Subcutaneous adipose tissue (tissue), 4 donors: ENCODE results near the gene CTXND1. TPM values are rescaled to one million over a fixed set of nuclear protein-coding genes. Genes with fewer than 3 reads are reported as not detected.

Experiments
- total RNA-seq, 4 donors: library from RNA; depleted of rRNA; stranded (reverse); fragments of >200 nt; gene quantifications; one replicate each; pipeline ENCODE4 v1.1.0, GENCODE V29; 2016
- TF ChIP-seq, protein P1 (sequence below): fragments of 450-650 bp; IDR thresholded peaks from one replicate; pipeline ENCODE4 v1.5.1; 2016; ENCODE audit warnings: low read depth, mild to moderate bottlenecking, control low read depth, antibody characterized with exemption, moderate library complexity

Gene CTXND1
- total RNA-seq, 4 donors from 2014 or later = not detected

GRCh38 chr15:80182611-80183261, 69.3 kb downstream of the CTXND1 start:
- TF ChIP-seq, protein P1, sequence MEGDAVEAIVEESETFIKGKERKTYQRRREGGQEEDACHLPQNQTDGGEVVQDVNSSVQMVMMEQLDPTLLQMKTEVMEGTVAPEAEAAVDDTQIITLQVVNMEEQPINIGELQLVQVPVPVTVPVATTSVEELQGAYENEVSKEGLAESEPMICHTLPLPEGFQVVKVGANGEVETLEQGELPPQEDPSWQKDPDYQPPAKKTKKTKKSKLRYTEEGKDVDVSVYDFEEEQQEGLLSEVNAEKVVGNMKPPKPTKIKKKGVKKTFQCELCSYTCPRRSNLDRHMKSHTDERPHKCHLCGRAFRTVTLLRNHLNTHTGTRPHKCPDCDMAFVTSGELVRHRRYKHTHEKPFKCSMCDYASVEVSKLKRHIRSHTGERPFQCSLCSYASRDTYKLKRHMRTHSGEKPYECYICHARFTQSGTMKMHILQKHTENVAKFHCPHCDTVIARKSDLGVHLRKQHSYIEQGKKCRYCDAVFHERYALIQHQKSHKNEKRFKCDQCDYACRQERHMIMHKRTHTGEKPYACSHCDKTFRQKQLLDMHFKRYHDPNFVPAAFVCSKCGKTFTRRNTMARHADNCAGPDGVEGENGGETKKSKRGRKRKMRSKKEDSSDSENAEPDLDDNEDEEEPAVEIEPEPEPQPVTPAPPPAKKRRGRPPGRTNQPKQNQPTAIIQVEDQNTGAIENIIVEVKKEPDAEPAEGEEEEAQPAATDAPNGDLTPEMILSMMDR = no peak

DNA sequence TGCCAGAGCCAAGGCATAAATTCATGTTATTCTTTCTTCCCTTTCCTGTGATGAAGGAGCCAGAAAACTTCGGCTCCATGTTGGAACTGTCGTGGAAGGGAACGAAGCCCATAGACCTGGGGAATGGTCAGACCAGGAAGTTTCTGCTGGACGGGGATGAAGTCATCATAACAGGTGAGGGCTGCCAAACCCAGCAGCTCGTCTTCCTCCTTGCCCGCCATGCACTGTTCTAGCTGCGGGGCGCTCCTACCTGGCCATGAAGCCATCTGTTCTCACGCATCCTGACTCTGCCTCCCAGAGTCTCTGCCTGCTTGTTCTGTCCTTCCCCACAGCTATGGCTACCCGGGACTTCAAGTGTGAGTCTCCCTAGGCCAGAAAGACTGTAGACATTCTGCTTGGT, 71.0 kb downstream of the CTXND1 start:
- TF ChIP-seq, protein P1 = no peak

DNA sequence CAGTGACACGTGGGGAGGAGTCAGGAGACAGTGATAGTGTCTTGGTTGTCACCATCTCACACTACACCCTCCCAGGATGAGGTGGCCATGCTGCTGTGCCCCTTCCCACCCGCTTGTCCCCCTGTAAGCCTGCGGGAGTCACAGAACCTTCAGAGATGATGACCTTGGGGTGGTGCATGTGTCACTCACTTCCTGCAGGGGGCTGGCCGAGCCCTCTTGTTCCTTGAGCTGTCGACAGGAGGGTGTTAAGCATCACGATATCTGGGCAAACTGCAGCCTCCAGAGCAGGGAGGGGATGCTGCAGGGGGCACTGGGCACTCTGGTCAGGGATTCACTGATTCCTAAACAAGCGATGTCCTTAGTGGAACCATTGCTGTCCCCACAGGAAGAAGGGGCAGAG, 71.5 kb downstream of the CTXND1 start:
- TF ChIP-seq, protein P1 = no peak

DNA sequence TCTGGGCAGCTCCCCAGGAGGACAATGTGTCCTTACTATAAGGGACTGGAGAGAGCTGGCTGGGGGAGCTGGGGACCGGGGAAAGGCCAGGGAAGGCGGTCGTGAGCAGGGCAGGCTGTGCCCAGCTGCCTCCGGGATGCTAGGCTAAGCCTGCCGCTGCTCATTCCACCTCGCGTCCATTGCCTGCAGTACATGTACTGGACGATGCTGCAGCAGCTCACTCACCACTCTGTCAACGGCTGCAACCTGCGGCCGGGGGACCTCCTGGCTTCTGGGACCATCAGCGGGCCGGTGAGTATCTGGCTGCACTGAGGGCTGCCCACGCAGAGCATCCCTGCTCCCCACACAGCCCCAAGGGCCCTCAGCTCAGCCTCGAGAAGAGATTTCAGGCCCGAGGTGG, 72.1 kb downstream of the CTXND1 start:
- TF ChIP-seq, protein P1 = no peak

- TF ChIP-seq, protein P1 = no peak
Observed at GRCh38 chr15:80179025-80179759, 72.8 kb downstream of the CTXND1 start.

DNA sequence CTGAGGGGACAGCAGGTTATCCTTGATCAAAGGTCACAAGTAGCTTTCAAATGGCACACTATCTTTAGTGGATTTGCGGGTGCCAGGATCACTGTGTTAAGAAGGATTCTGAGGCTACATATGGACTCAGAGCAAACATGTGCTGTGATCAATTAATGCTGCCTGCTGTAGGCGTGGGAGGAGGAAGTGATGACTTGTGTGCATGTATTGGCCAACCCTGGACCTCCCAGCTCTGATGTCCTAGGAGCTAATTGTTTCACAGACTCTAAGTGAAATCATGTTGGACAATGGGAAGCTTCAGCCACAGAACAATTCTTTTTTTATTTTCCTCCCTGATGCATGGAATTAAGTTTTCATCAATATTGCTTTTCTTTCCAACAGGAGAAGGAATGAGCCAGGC, 74.9 kb downstream of the CTXND1 start:
- TF ChIP-seq, protein P1 = no peak

DNA sequence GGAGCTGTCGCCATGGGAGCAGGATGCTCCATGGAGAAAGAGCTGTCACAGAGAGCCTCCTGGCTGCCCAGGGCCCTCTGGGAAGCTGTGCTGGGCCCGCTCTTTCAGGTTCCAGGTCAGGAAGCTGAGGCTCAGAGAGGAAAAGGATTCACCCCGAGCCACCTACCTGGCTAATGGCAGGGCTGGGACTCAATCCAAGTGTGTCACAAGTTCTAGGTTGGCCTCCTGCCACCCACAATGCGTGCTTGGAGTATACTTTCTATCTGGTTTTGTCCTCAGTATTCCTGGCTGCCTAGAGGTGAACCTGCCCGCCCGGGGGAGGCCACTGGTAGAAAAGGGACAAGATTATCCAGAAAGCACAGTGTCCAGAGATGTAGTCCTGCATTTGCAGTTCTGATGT, 75.6 kb downstream of the CTXND1 start:
- TF ChIP-seq, protein P1 = no peak
